GM10266 (cell line): ENCODE results near the gene LYRM4.

ENCODE experiments used
- DNase-seq: peaks from one replicate; pipeline ENCODE4 v3.0.0; 2012; ENCODE audit errors: extremely low spot score
- CTCF ChIP-seq: IDR thresholded peaks from 2 replicates; pipeline ENCODE4 v1.5.1; 2012; ENCODE audit warnings: mild to moderate bottlenecking, low read depth; ENCODE audit not compliant: control insufficient read depth, insufficient read depth; ENCODE audit errors: missing control alignments

LYRM4 gene

DNA sequence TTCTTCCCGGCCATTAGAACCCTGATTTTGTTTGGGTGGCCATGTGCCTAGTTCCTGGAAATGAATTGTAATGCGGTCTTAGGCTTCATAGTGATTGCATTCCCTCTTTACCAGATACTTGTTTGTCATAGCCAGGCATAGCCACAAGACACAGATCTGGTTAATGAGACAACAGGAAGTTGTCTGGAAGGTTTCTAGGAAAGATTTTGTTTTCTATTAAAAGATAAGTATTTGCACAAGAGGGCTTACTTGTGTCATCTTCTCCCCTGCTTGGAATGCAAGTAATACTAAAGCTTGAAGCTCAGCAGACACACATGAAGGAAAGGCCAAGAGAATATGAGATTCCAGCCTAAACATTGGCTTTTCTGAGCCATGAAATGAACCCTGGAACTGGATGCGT is 13.5 kb upstream of the LYRM4 start:
- no peak for TF ChIP-seq CTCF
- no peak for DNase-seq

- no peak for DNase-seq
- no peak for TF ChIP-seq CTCF
These were observed 11.2 kb upstream of the LYRM4 start for GRCh38 chr6:5271926-5272325.

DNA sequence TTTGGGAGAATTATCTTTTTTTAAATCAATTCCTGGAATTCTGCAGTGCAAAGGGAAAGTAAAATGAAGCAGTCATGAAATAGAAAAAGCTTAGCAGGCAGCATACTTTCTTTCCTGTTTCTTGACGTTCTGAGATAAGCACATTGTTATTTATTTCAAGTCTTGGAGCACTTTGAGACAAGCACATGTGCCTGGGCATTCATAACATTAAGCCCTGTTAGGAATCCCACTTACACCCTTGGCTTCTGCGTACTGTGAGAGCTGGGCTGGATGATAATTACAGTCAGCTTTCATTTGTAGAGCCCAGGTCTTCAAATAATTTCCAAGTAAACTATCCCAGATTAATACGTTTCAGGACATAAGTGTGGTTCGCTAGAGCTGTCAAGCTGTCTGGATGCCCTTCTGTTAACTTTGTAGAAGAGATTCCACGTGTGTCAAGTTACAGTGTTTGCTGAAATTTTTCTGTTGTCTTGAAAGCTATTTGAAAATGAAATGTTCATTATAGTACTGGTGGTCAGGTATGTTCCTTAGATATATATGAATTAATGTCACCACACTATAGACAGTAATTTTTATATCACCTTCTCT is 9.4 kb upstream of the LYRM4 start:
- no peak for TF ChIP-seq CTCF
- DNase-seq: no peak

DNA sequence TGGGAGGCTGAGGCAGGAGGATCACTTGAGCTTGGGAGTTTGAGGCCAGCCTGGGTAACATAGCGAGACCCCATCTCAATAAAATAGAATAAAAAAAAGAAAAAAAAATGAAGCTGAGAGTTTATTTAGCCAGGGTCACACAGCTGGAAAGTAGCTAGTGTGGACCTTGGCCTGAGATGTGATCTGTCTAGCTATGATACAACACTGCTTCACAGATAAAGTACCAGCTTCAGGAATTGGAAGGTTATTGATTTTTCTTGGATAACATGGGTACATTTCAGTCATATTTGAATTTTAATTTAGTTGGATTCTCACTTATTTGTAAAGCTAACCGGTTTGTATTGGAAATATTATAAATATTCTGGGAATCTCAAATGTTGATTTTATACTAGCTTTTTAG is 5.7 kb upstream of the LYRM4 start:
- DNase-seq: no peak
- no peak for TF ChIP-seq CTCF

- DNase-seq: no peak
- TF ChIP-seq CTCF: no peak
These were observed 877 bp upstream of the LYRM4 start for GRCh38 chr6:5261545-5262109.

DNA sequence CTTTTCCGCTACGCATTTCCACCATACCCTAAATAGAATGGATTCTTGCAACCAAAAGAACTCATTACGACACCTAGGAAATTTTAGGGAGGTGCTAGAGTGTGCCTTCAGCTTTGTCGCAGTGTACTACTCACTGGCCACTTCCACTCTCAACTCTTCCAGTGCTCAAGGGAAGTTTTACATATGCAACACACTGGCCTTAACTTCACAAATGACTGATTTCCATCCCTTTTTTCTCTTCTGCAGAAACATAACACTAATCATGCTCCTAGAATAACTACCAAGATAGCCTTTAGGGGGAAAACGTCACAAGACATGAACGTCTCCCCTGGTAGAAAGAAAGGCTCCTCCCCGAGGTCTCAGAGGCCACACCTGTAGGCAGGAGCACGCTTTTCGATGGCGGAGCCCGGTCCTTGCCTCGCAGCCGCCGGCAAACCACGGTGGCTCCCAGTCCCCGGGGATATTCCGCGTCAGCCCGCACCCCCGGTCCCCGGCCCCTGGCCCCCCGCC is 584 bp downstream of the LYRM4 start:
- peak; percentile 73 for DNase-seq
- no peak for TF ChIP-seq CTCF

- TF ChIP-seq CTCF: no peak
- DNase-seq: no peak
These were observed 1.3 kb downstream of the LYRM4 start for GRCh38 chr6:5259428-5259827.
